Esophagus muscularis mucosa (tissue), 3 donors: ENCODE data around the gene CPA2.

Experiments
- POLR2A ChIP-seq: fragments of 450-650 bp; IDR thresholded peaks from one replicate; pipeline ENCODE4 v1.6.1; 2017; ENCODE audit warnings: antibody characterized with exemption, moderate library complexity, mild to moderate bottlenecking, low read depth
- TF ChIP-seq, protein P1 (sequence below), 3 experiments: fragments of 200-600 bp in 2 of 3; fragments of 450-650 bp in 1 of 3; sonication (generic) in 2 of 3; IDR thresholded peaks; one replicate each; pipeline ENCODE4 v1.5.1; 2017 to 2019; ENCODE audit warnings: antibody characterized with exemption in 3 of 3, mild to moderate bottlenecking in 2 of 3, moderate library complexity in 1 of 3

DNA sequence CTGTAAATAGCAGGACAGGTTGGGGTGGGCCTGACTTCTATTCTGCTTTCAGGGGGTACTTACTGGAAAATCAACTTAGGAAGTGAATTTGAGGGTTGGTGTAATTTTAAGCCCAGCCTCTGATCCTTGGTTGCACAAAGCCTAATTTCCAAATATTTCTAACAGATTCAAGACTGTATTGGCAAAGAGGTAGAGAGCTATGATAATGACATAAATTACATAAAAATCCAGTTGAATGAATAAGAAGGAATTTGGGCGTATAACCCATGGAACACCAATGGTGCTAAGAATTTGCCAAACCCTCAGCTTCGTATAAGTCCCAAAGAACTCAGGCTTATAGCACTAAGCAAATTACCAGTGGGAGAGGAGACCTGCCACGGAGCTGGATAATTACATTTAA is 38.2 kb downstream of the CPA2 start:
- no peak for TF ChIP-seq POLR2A
- TF ChIP-seq, protein P1, sequence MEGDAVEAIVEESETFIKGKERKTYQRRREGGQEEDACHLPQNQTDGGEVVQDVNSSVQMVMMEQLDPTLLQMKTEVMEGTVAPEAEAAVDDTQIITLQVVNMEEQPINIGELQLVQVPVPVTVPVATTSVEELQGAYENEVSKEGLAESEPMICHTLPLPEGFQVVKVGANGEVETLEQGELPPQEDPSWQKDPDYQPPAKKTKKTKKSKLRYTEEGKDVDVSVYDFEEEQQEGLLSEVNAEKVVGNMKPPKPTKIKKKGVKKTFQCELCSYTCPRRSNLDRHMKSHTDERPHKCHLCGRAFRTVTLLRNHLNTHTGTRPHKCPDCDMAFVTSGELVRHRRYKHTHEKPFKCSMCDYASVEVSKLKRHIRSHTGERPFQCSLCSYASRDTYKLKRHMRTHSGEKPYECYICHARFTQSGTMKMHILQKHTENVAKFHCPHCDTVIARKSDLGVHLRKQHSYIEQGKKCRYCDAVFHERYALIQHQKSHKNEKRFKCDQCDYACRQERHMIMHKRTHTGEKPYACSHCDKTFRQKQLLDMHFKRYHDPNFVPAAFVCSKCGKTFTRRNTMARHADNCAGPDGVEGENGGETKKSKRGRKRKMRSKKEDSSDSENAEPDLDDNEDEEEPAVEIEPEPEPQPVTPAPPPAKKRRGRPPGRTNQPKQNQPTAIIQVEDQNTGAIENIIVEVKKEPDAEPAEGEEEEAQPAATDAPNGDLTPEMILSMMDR (IDR thresholded peaks at IDR 0.05): no peak
